HUES48 (cell line): ENCODE measurements around the gene ELF1.
"Not testable (repeated sequence)": the region's sequence is repeated elsewhere in the genome, so short reads cannot be mapped to it uniquely, and the experiment has no call there.

Experiments used
- H3K27ac ChIP-seq: one replicate; pipeline ENCODE4 v1.7.0; 2013; ENCODE audit warnings: low read depth, low read length, inconsistent platforms
- H3K27me3 ChIP-seq: 2 replicates; pipeline ENCODE4 v1.6.1; 2013; ENCODE audit warnings: mild to moderate bottlenecking, low read length; ENCODE audit not compliant: control insufficient read depth, insufficient read depth
- H3K36me3 ChIP-seq: 2 replicates; pipeline ENCODE4 v1.6.1; 2013; ENCODE audit warnings: low read length; ENCODE audit not compliant: control insufficient read depth, insufficient read depth
- H3K4me1 ChIP-seq: 2 replicates; pipeline ENCODE4 v1.6.1; 2013; ENCODE audit warnings: mild to moderate bottlenecking, low read length; ENCODE audit not compliant: control insufficient read depth, insufficient read depth
- H3K4me3 ChIP-seq: 2 replicates; pipeline ENCODE4 v1.5.1; 2013; ENCODE audit warnings: mild to moderate bottlenecking, low read depth, low read length
- H3K9ac ChIP-seq: 2 replicates; pipeline ENCODE4 v1.6.1; 2013; ENCODE audit warnings: mild to moderate bottlenecking, low read depth, low read length, moderate library complexity
- H3K9me3 ChIP-seq: 2 replicates; pipeline ENCODE4 v1.6.1; 2013; ENCODE audit warnings: low read length; ENCODE audit not compliant: control insufficient read depth, insufficient read depth

The ELF1 gene

DNA sequence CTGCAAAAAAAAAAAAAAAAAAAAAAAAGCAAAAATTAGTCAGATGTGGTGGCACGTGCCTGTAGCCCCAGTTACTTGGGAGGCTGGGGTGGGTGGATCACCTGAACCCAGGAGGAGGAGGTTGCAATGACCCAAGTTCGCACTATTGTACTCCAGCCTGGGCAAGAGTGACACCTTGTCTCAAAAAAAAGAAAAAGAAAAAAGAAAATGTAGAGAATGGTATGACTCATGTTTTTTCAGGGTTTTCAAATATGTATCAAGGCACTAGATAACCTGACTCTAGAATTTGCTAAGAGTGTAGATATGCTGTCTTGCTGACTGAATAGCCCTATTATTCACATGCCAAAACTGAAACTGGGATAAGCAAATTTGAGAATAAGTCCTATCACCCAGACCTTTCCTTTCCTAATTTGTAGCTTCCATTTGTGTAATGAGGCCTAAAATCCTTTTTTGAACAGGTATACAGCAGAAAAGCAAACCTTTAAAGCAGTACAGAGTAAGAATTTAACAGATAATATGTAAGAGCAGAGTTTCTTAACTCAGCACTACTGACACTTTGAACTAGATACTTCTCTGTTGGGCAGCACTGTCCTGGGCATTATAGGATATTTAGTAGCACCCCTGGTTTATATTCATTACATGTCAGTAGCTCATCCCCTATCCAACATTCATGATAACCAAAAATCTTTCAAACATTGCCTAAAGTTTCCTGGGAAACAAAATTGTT is 108.6 kb downstream of the ELF1 start:
- Histone ChIP-seq H3K27me3 (no peaks in the 10 kb centered on the region), H3K4me1 (no peaks in the 10 kb centered on the region), H3K9me3 (no peaks in the 10 kb centered on the region), H3K36me3 (no peaks in the 10 kb centered on the region), H3K4me3 (no peak overlapping the region), H3K27ac (no peak overlapping the region), H3K9ac (no peak overlapping the region)

DNA sequence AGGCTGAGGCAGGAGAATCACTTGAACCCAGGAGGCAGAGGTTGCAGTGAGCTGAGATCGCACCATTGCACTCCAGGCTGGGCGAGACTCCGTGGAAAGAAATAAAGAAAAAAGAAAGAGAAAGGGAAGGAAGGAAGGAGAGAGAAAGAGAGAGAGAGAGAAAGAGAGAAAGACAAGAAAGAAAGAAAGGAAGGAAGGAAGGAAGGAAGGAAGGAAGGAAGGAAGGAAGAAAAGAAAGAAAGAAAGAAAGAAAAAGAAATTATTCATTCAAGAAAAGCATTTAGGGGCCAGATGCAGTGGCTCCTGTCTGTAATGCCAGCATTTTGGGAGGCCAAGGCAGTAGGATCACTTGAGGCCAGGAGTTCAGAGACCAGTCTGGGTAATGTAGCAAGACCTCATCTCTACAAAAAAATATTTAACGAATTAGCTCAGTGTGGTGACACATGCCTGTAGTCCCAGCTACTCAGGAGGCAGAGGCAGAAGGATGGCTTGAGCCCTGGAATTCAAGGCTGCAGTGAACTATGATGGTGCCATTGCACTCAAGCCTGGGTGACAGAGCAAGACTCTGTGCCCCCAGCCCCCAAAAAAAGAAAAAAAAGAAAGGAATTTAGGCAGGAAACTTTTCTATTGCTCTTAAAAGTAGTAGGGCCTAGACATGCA is 109.4 kb downstream of the ELF1 start:
- H3K27me3 ChIP-seq, H3K4me1 ChIP-seq, H3K27ac ChIP-seq, H3K9ac ChIP-seq, H3K9me3 ChIP-seq, H3K36me3 ChIP-seq, H3K4me3 ChIP-seq: not testable (repeated sequence)

DNA sequence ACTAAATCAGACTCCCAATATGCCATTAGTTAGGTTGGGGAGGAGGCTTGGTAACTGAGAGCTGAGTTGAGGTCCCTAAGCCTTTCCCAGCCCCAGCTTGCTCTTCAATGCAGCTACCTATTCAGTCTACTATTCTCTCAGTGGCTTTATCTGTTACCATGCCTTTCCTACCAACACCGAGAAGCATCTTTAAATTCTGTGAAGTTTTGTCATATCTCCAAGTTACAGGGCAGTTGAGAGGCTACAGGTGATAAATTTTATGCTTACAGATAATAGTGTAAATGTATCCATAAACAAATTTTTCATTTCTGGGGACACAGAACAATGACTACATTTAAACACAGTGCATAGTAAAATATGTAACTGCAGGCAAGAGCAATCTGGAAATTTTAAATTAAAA is 110.6 kb downstream of the ELF1 start:
- Histone ChIP-seq H3K9ac (no peak overlapping the region), H3K27me3 (no peaks in the 10 kb centered on the region), H3K4me1 (no peaks in the 10 kb centered on the region), H3K36me3 (no peaks in the 10 kb centered on the region), H3K27ac (no peak overlapping the region), H3K4me3 (no peak overlapping the region), H3K9me3 (no peaks in the 10 kb centered on the region)

DNA sequence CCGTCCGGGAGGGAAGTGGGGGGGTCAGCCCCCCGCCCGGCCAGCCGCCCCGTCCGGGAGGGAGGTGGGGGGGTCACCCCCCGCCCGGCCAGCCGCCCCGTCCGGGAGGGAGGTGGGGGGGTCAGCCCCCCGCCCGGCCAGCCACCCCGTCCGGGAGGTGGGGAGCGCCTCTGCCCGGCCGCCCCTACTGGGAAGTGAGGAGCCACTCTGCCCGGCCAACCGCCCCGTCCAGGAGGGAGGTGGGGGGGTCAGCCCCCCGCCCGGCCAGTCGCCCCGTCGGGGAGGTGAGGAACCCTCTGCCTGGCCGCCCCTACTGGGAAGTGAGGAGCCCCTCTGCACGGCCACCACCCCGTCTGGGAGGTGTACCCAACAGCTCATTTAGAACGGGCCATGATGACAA is 118.1 kb downstream of the ELF1 start:
- not testable (repeated sequence) for H3K4me1 ChIP-seq, H3K9me3 ChIP-seq, H3K4me3 ChIP-seq, H3K27ac ChIP-seq, H3K9ac ChIP-seq, H3K36me3 ChIP-seq, H3K27me3 ChIP-seq

DNA sequence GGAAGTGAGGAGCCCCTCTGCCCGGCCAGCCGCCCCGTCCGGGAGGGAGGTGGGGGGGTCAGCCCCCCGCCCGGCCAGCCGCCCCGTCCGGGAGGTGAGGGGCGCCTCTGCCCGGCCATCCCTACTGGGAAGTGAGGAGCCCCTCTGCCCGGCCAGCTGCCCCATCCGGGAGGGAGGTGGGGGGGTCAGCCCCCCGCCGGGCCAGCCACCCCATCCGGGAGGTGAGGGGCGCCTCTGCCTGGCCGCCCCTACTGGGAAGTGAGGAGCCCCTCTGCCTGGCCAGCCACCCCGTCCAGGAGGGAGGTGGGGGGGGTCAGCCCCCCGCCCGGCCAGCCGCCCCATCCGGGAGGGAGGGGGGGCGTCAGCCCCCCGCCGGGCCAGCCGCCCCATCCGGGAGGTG is 118.5 kb downstream of the ELF1 start:
- not testable (repeated sequence) for H3K4me1 ChIP-seq, H3K9me3 ChIP-seq, H3K27me3 ChIP-seq, H3K27ac ChIP-seq, H3K36me3 ChIP-seq, H3K4me3 ChIP-seq, H3K9ac ChIP-seq

DNA sequence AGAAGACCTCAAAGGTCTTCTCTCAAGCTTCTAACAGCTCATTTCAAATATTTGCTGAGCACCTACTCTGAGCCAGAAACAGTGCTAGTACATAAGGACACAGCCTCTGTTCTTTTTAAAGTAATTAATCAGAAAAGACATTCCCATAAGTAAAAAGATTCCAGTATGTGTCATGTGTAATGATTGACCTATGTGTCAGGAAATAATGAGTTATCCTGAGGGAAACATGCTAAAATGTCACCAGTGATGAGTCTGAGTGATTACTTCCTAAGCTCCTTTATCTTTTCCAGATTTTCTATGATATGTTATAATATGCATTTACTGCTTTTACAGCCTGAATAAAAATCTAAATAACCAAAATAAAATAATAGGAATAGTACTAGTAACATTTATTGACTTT is 122.1 kb downstream of the ELF1 start:
- Histone ChIP-seq H3K27me3 (no peaks in the 10 kb centered on the region), H3K4me3 (no peak overlapping the region), H3K4me1 (no peaks in the 10 kb centered on the region), H3K9ac (no peak overlapping the region), H3K36me3 (no peaks in the 10 kb centered on the region), H3K9me3 (no peaks in the 10 kb centered on the region), H3K27ac (no peak overlapping the region)

DNA sequence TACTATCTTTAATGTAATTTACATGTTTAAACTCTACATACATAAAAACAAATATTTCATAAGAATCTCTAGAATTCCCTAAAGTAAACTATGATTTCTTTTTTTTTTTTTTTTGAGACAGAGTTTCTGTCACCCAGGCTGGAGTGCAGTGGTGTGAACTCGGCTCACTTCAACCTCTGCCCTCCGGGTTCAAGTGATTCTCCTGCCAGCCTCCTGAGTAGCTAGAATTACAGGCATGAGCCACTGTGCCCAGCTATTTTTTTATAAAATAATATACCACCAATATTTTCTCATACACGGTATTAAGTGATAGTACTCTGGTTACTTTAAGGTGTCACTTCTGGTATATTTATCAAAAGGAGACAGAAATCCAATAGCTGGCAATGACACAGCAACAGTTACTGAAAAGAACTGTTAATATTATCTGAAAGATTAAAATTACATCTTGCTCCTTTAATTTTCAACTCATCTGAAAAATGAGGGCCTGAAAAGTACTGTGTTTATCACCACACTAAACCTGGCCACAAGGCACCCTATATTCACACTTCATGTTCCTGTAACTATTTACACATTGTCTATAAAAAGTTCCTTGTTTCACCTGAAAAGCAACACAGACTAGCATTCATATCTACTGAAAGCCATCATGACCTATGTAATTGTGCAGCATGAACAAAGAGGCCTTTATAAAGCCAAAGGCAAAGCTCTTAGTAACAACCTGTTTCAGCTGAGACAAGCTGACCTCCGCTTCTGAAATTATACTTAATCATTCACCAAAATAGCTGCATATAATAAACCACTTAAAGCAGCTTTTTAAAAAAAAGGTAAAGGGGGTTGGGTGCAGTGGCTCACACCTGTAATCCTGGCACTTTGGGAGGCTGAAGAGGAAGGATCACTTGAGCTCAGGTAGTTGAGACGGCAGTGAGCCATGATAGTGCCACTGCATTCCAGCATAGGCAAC is 123.6 kb downstream of the ELF1 start:
- Histone ChIP-seq H3K36me3 (no peaks in the 10 kb centered on the region), H3K4me3 (no peak overlapping the region), H3K9me3 (no peaks in the 10 kb centered on the region), H3K27me3 (no peaks in the 10 kb centered on the region), H3K27ac (no peak overlapping the region), H3K9ac (no peak overlapping the region), H3K4me1 (no peaks in the 10 kb centered on the region)

DNA sequence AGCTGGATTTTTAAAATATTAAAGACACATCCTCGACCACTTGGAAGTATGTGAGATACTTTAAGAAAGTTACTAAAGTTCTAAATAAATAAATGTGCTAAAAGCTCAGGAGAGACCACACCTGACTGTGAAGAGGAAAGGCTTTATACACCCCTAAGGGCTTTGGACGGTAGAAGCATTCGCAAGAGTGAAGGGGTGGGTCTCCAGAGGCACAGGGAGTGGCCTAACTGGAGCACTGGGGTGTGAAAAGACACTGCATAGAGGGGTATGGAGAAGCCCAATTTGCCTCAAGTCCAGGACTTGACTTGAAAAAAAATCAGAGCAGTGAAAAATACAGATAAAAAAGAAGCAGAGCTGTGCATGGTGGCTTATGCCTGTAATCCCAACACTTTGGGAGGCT is 125.5 kb downstream of the ELF1 start:
- not testable (repeated sequence) for H3K27ac ChIP-seq, H3K4me1 ChIP-seq, H3K4me3 ChIP-seq, H3K36me3 ChIP-seq, H3K9ac ChIP-seq, H3K9me3 ChIP-seq, H3K27me3 ChIP-seq

DNA sequence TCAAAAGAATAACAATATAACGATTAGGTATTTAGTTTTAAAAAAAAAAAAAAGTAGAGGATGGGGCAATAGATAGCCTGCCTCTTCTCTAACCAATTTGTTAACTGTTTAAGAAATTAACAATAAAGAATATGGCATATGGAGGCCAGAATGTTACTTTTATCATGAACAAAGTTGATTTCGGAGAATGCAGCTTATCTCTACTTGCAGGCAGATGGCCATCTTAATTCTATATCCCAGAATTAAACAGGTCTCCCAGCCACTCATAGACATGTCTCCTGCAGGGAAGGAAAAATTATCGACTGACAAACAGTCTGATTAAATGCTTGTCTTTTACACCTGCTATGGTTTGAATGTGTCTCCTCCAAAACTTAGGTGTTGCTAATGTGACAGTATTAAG is 133.1 kb downstream of the ELF1 start:
- Histone ChIP-seq H3K27ac (no peak overlapping the region), H3K36me3 (no peaks in the 10 kb centered on the region), H3K27me3 (no peaks in the 10 kb centered on the region), H3K9ac (no peak overlapping the region), H3K4me1 (no peaks in the 10 kb centered on the region), H3K9me3 (no peaks in the 10 kb centered on the region), H3K4me3 (no peak overlapping the region)

DNA sequence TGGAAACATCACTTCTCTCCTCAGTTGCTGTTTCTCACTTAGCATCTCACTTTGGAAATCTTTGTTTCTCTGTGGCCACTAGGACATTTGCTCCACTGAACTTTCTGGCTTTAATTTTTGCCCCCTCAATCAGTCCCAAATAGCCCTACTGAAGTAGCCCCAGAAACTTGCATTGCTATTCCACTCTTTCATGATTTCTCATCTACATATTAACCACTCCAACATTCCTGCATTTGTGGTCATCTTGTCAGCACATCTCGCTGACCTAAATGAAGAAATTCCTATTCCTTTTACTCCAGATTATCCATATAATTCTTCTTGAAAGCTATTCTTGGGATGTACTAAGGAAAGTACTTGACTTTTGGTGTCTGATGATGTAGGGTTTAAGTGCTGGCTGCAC is 134.9 kb downstream of the ELF1 start:
- H3K27me3 ChIP-seq, H3K9me3 ChIP-seq, H3K27ac ChIP-seq, H3K36me3 ChIP-seq, H3K4me1 ChIP-seq, H3K4me3 ChIP-seq, H3K9ac ChIP-seq: not testable (repeated sequence)
